ENCODE measurements around the gene PAOX.
"Not testable (repeated sequence)": the region's sequence is repeated elsewhere in the genome, so short reads cannot be mapped to it uniquely, and the experiment has no call there.

Gene PAOX

GRCh38 chr10:133405844-133406527, 26.9 kb downstream of the PAOX start:
- no peak for DNase-seq (ENCODE audit: low read depth)

GRCh38 chr10:133411523-133412380, 32.7 kb downstream of the PAOX start:
- DNase-seq (ENCODE audit: low read depth) = no peak

GRCh38 chr10:133412381-133412711, 33.3 kb downstream of the PAOX start:
- DNase-seq (ENCODE audit: low read depth) = no peak

GRCh38 chr10:133414401-133414800, 35.3 kb downstream of the PAOX start:
- not testable (repeated sequence) for DNase-seq (ENCODE audit: low read depth)

- no peak for DNase-seq (ENCODE audit: low read depth)
Measured at GRCh38 chr10:133415752-133416151, 36.7 kb downstream of the PAOX start.

- no peak for DNase-seq (ENCODE audit: low read depth)
Measured at GRCh38 chr10:133418289-133418993, 39.4 kb downstream of the PAOX start.

GRCh38 chr10:133419211-133419950, 40.3 kb downstream of the PAOX start:
- no peak for DNase-seq (ENCODE audit: low read depth)

- no peak for DNase-seq (ENCODE audit: low read depth)
Measured at GRCh38 chr10:133420028-133420427, 41.0 kb downstream of the PAOX start.

- DNase-seq (ENCODE audit: low read depth) = no peak
Measured at GRCh38 chr10:133420579-133420978, 41.5 kb downstream of the PAOX start.

- no peak for DNase-seq (ENCODE audit: low read depth)
Measured at GRCh38 chr10:133421336-133422222, 42.5 kb downstream of the PAOX start.

GRCh38 chr10:133422223-133422806, 43.3 kb downstream of the PAOX start:
- DNase-seq (ENCODE audit: low read depth) = no peak

GRCh38 chr10:133422807-133423771, 44.0 kb downstream of the PAOX start:
- DNase-seq (ENCODE audit: low read depth) = no peak

GRCh38 chr10:133424102-133424501, 45.0 kb downstream of the PAOX start:
- DNase-seq (ENCODE audit: low read depth) = not testable (repeated sequence)

GRCh38 chr10:133424601-133425000, 45.5 kb downstream of the PAOX start, which contains the start of gene SPRN:
Gene SPRN, minus strand, starts transcription at chr10:133424625. Its CDS starts 944 bp downstream, at chr10:133423681.
- not testable (repeated sequence) for DNase-seq (ENCODE audit: low read depth)

GRCh38 chr10:133429571-133429970, 50.5 kb downstream of the PAOX start:
- DNase-seq (ENCODE audit: low read depth) = not testable (repeated sequence)

GRCh38 chr10:133431888-133432613, 53.0 kb downstream of the PAOX start:
- DNase-seq (ENCODE audit: low read depth) = not testable (repeated sequence)

GRCh38 chr10:133432789-133433188, 53.7 kb downstream of the PAOX start:
- DNase-seq (ENCODE audit: low read depth) = not testable (repeated sequence)

GRCh38 chr10:133438711-133439273, 59.7 kb downstream of the PAOX start:
- DNase-seq (ENCODE audit: low read depth) = no peak

All from stimulated activated CD8-positive, alpha-beta memory T cell treated with anti-CD3 and anti-CD28 coated beads, Interleukin-12 subunit alpha, Interleukin-12 subunit beta, amount 100 ng/mL, for 1 hour (primary cell).